ENCODE results near the gene PLCD3. TPM values are rescaled to one million over a fixed set of nuclear protein-coding genes. Genes with fewer than 3 reads are reported as not detected.

The PLCD3 gene
- total and polyA plus RNA-seq, 9 of the 15 experiments (the other 6 are each of a cell fraction or from before 2014, with no cell fraction given) = 0.20 to 22.6 (median 7.5) TPM

- intact Hi-C loops (cut with micrococcal nuclease) = no loop called here
- no TSS peak for BruUV-seq (replicated peaks)
- TF ChIP-seq SMARCE1 (IDR thresholded peaks at IDR 0.05) = no peak
- no peak for TF ChIP-seq TRIM25 (IDR thresholded peaks at IDR 0.05; ENCODE audit: borderline replicate concordance)
- TF ChIP-seq PHTF2 (CRISPR knock-in tag; IDR thresholded peaks at IDR 0.05) = no peak
- no peak for TF ChIP-seq ZNF764 (CRISPR knock-in tag; IDR thresholded peaks at IDR 0.05; ENCODE audit: low read depth)
- TF ChIP-seq ELK3 (CRISPR knock-in tag; IDR thresholded peaks at IDR 0.05) = no peak
- no peak for TF ChIP-seq ELF1 (tag; IDR thresholded peaks at IDR 0.05)
- no peak for TF ChIP-seq GABPB2 (CRISPR knock-in tag; conservative IDR thresholded peaks at IDR 0.05)
- no peak for TF ChIP-seq NFRKB (IDR thresholded peaks at IDR 0.05; ENCODE audit: low read depth)
- no peak for TF ChIP-seq CC2D1A (IDR thresholded peaks at IDR 0.05)
- TF ChIP-seq USF2 (CRISPR knock-in tag; IDR thresholded peaks at IDR 0.05) = no peak
- TF ChIP-seq ZBTB17 (CRISPR knock-in tag; IDR thresholded peaks at IDR 0.05) = no peak
- TF ChIP-seq ETS2 (tag; IDR thresholded peaks at IDR 0.05; ENCODE audit: borderline replicate concordance, poor library complexity, severe bottlenecking) = no peak
- no peak for TF ChIP-seq TFAM (CRISPR knock-in tag; conservative IDR thresholded peaks at IDR 0.05)
- no peak for TF ChIP-seq ZNF3 (CRISPR knock-in tag; IDR thresholded peaks at IDR 0.05)
- no peak for TF ChIP-seq TGIF2 (CRISPR knock-in tag; IDR thresholded peaks at IDR 0.05)
- TF ChIP-seq XRCC5 (IDR thresholded peaks at IDR 0.05; ENCODE audit: low read depth, low read length) = no peak
- no peak for TF ChIP-seq STAG1 (CRISPR knock-in tag; IDR thresholded peaks at IDR 0.05; ENCODE audit: borderline replicate concordance)
- no peak for TF ChIP-seq IRF9 (tag; IDR thresholded peaks at IDR 0.05)
- TF ChIP-seq SMARCA4 (IDR thresholded peaks at IDR 0.05) = no peak
- no peak for TF ChIP-seq KLF13 (tag; IDR thresholded peaks at IDR 0.05; ENCODE audit: borderline replicate concordance, low read depth)
- 92% methylated on average over 6 of the region's 6 CpGs for WGBS (ENCODE audit: insufficient coverage, low coverage, missing lambda C conversion rate)
- ChIA-PET CTCF (ENCODE audit: low intra/inter-chr PET ratio) (no interaction called here), POLR2A (interaction anchor here (1.6 kb wide), 1 partner anchor 32 kb away, joined by 3 read pairs; the partner anchor contains the start of gene NMT1)
- Histone ChIP-seq H4K20me1 (replicated peaks; ENCODE audit: control insufficient read depth, insufficient read depth, low read length) (peaks cover 5% of the 10 kb centered on the region; the same call in 1 of the 2 replicates), H3K9ac (ENCODE audit: insufficient read depth in 1 of 2, low read depth in 2 of 2, low read length in 2 of 2) (no peak overlapping the region), H3K36me3 (ENCODE audit: control insufficient read depth, insufficient read depth, low read length) (peaks cover 92% of the 10 kb centered on the region), H3K9me3 (replicated peaks; ENCODE audit: control insufficient read depth, insufficient read depth, low read depth, low read length) (no peaks in the 10 kb centered on the region), H3K4me1 (replicated peaks in 1 of 2; ENCODE audit: control insufficient read depth in 2 of 2, insufficient read depth in 2 of 2, low read length in 2 of 2) (no peaks in the 10 kb centered on the region), H3K4me2 (ENCODE audit: insufficient read depth, low read length) (no peak overlapping the region), H3K79me2 (ENCODE audit: control insufficient read depth, insufficient read depth, low read length) (no peaks in the 10 kb centered on the region), H2AFZ (ENCODE audit: low read depth, low read length) (no peak overlapping the region), H3K27ac (ENCODE audit: extremely low read depth, low read depth, low read length) (no peak overlapping the region), H3K27me3 (ENCODE audit: control insufficient read depth in 2 of 2, insufficient read depth in 2 of 2, low read length in 2 of 2) (no peaks in the 10 kb centered on the region), H3K9me1 (ENCODE audit: control insufficient read depth, insufficient read depth, low read length) (no peaks in the 10 kb centered on the region), H3K4me3 (no peak overlapping the region)
- DNase-seq (ENCODE audit: extremely low read depth in 1 of 4, low spot score in 3 of 4) = no peak
- no peak for FAIRE-seq
- in situ Hi-C loops (cut with MboI) = no loop called here
- no peak for ATAC-seq
Observed at GRCh38 chr17:45092911-45093430, 39.3 kb downstream of the PLCD3 start.

Measured in K562 (cell line).